Measurements from ENCODE around the gene MTRF1. TPM values are rescaled to one million over a fixed set of nuclear protein-coding genes. Genes with fewer than 3 reads are reported as not detected.

MTRF1 gene
- total RNA-seq, 4 donors from 2014 or later: 8.2 to 16.7 (median 13.3) TPM

DNA sequence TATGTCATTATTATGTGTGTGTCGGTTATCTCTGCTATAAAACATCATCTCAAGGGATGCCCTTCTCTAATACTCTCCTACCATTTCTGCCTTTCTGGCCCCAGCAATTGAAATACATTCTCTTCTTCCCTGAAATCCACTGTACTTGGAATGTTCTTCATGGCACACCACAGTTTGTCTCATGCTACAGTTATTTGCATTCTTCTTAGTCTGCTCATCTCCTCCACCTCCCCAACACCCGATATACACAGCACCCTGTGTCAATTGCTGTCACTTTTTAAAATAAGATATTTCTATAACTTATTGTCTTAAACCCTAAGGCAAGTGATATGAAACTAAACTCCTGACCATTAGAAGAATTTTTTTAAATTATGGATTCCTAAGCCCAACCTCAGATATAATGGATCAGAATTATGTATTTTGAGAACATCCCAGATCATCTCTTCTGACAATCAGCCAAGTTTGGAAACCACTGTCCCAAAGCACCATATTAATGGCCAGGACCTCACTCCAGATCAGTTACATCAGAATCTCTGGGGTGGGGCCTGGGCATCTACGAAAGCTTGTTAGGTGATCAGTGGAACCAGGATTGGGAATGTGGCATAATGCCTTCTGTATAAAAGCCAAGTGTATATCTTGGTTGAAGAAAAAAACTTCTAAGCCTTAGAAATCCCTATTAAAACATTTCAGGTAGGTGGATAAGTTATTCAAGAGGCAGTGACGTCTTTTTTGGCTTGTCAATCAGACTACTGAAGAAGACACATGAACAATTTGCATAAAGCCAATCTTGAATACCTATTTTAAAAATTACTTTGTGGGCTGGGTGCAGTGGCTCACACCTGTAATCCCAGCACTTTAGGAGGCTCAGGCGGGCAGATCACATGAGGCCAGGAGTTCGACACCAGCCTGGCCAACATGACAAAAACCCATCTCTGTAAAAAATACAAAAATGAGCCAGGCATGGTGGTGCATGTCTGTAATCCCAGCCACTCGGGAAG, 39.0 kb downstream of the MTRF1 start:
- no peak for DNase-seq
- Histone ChIP-seq H3K27me3 (no peaks in the 10 kb centered on the region), H3K27ac (no peak overlapping the region), H3K36me3 (no peaks in the 10 kb centered on the region), H3K4me1 (no peaks in the 10 kb centered on the region), H3K9me3 (no peaks in the 10 kb centered on the region), H3K4me3 (no peak overlapping the region)
- in situ Hi-C loops (cut with MboI; ENCODE audit: low sequenced_read_pairs in 4 of 4): loop anchor here in 1 of 4 donors (10.0 kb wide), 1 partner anchor 150 kb away; no protein-coding TSS in a partner anchor
- no peak for ATAC-seq
- TF ChIP-seq POLR2A (IDR thresholded peaks at IDR 0.05): no peak
- TF ChIP-seq, protein P1, sequence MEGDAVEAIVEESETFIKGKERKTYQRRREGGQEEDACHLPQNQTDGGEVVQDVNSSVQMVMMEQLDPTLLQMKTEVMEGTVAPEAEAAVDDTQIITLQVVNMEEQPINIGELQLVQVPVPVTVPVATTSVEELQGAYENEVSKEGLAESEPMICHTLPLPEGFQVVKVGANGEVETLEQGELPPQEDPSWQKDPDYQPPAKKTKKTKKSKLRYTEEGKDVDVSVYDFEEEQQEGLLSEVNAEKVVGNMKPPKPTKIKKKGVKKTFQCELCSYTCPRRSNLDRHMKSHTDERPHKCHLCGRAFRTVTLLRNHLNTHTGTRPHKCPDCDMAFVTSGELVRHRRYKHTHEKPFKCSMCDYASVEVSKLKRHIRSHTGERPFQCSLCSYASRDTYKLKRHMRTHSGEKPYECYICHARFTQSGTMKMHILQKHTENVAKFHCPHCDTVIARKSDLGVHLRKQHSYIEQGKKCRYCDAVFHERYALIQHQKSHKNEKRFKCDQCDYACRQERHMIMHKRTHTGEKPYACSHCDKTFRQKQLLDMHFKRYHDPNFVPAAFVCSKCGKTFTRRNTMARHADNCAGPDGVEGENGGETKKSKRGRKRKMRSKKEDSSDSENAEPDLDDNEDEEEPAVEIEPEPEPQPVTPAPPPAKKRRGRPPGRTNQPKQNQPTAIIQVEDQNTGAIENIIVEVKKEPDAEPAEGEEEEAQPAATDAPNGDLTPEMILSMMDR (IDR thresholded peaks at IDR 0.05 in 4 of 5, conservative IDR thresholded peaks at IDR 0.05 in 1 of 5): no peak
- intact Hi-C loops (cut with DNase I; ENCODE audit: low total_unique reads): no loop called here

DNA sequence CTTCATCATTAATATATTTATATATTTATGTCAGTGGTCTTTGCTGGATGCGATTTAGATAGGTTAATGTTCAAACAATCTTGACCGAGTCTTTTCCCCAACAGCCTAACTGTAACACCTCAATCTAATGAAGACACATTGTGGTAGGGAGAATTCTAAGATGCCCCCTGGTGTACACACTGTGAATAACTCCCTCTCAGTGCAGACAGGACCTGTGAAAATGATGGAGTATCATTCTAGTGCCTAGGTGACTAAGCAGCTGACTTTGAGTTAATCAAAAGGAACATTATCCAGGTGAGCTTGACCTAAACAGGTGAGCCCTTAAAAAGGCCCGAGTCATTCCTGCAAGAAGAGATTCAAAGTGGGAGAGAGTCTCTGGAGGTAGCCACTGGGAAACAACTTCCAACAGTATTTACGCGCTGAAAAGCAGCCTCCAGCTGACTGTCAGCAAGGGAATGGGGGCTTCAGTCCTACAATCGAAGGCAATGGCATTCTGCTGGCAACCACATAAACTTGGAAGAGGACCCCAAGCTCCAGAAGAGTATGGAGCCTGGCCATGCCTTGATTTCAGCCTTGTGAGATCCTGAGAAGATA, 41.0 kb downstream of the MTRF1 start:
- DNase-seq: peak; percentile 18 to 37
- in situ Hi-C loops (cut with MboI; ENCODE audit: low sequenced_read_pairs in 4 of 4): loop anchor here in 1 of 4 donors (10.0 kb wide), 1 partner anchor 148 kb away; no protein-coding TSS in a partner anchor

DNA sequence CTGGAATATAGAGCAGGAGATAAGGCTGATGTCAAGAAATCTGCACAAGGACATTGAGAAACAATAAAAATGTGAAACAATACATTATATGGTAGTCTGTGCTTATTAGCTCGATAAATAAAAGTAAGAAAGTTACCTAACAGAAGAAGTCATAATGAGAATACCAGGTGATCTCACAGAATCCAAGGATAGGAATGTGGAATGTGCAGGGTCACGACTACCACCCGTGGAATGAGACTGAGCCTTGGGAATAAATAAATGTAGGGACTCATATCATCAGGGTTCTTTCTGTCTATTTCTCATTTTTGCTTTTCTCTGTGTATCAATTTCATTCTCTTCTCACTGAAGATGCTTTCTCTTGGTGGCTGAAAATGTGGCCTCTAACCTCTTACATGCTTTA, 43.0 kb downstream of the MTRF1 start:
- H3K4me1 ChIP-seq: no peaks in the 10 kb centered on the region
- ATAC-seq (no peak), DNase-seq (no peak)
- TF ChIP-seq, protein P1 (IDR thresholded peaks at IDR 0.05 in 4 of 5, conservative IDR thresholded peaks at IDR 0.05 in 1 of 5): no peak
- no peak for TF ChIP-seq POLR2A (IDR thresholded peaks at IDR 0.05)
- intact Hi-C loops (cut with DNase I; ENCODE audit: low total_unique reads) (no loop called here), in situ Hi-C loops (cut with MboI; ENCODE audit: low sequenced_read_pairs in 4 of 4) (loop anchor here in 1 of 4 donors (10.0 kb wide), 1 partner anchor 146 kb away; no protein-coding TSS in a partner anchor)
- H3K27me3 ChIP-seq: no peaks in the 10 kb centered on the region
- H3K9me3 ChIP-seq: no peaks in the 10 kb centered on the region
- H3K4me3 ChIP-seq: no peak overlapping the region
- no peaks in the 10 kb centered on the region for H3K36me3 ChIP-seq
- no peak overlapping the region for H3K27ac ChIP-seq

More for the DNA sequence above, 41.0 kb downstream of the MTRF1 start:
- H3K4me1 ChIP-seq: no peaks in the 10 kb centered on the region
- H3K4me3 ChIP-seq: no peak overlapping the region
- no peak overlapping the region for H3K27ac ChIP-seq
- no peaks in the 10 kb centered on the region for H3K27me3 ChIP-seq
- intact Hi-C loops (cut with DNase I; ENCODE audit: low total_unique reads): no loop called here
- ATAC-seq: peak; percentile 50 to 91
- no peaks in the 10 kb centered on the region for H3K36me3 ChIP-seq
- H3K9me3 ChIP-seq: no peaks in the 10 kb centered on the region
- TF ChIP-seq, protein P1 (IDR thresholded peaks at IDR 0.05 in 4 of 5, conservative IDR thresholded peaks at IDR 0.05 in 1 of 5): peak; percentile 53 to 82 (median 71)
- TF ChIP-seq POLR2A (IDR thresholded peaks at IDR 0.05): no peak

DNA sequence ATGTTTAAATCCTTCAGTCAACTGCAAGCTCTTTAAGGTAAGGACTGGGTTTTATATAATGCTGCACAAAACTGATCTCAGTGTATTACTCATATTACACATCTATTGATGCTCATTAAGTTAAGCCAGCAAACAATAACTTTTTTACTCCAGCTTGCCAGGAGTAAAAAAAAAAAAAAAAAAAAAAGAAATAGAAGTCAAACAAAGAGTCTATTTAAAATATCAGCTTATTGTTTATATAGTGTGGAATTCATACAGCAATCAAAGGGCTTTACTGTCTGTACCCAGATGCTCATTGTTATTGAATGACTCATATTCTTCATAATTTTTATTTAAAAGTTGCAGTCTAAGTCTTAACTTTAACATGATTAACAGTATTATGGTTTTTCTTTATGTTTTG, 47.2 kb downstream of the MTRF1 start:
- Histone ChIP-seq H3K4me1 (no peaks in the 10 kb centered on the region), H3K9me3 (no peaks in the 10 kb centered on the region), H3K27ac (no peak overlapping the region), H3K4me3 (no peak overlapping the region), H3K27me3 (no peaks in the 10 kb centered on the region), H3K36me3 (no peaks in the 10 kb centered on the region)
- TF ChIP-seq, protein P1 (IDR thresholded peaks at IDR 0.05 in 4 of 5, conservative IDR thresholded peaks at IDR 0.05 in 1 of 5): no peak
- no peak for TF ChIP-seq POLR2A (IDR thresholded peaks at IDR 0.05)
- in situ Hi-C loops (cut with MboI; ENCODE audit: low sequenced_read_pairs in 4 of 4): loop anchor here in 2 of 4 donors (5.0 to 10.0 kb wide), 2 partner anchors 131 to 139 kb away; no protein-coding TSS in a partner anchor
- intact Hi-C loops (cut with DNase I; ENCODE audit: low total_unique reads): no loop called here
- DNase-seq (no peak), ATAC-seq (no peak)
